M059J (cell line): ENCODE results near the gene ERP27. TPM values are rescaled to one million over a fixed set of nuclear protein-coding genes. Genes with fewer than 3 reads are reported as not detected.

Experiments used
- DNase-seq: peaks from one replicate; pipeline ENCODE4 v3.0.0-alpha.2; 2012; ENCODE audit warnings: low read depth
- total RNA-seq: library from RNA; depleted of rRNA; stranded (reverse); fragments of >200 nt; shearing (Covaris generic); gene quantifications from 2 replicates; pipeline ENCODE4 v1.2.3, GENCODE V29; 2014; rRNA removed

The ERP27 gene
- not detected in 2 replicates for total RNA-seq

DNA sequence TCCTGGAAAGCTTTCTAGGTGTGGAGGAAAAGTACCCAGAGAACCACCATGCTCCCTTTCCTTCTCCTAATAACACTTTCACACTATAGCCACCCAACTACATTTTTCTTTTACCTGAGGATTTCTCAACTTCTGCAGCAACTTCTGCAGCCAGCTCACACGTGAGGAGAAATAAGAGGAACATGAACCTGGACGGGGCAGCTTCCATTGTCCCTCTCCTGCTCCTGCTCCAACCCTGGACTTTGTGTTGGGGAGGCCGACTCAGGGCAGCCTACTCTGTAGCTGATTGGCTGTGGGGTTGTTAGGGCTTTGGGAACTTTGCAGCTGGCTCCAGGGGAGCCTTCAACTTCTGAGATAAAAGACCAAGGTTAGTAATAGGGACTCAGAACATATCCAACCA is at the start of gene ERP27:
Gene ERP27, minus strand, starts transcription at position 237 of the 400 bp plus-strand sequence. Its CDS starts 29 bp downstream, at position 208.
- no peak for DNase-seq

DNA sequence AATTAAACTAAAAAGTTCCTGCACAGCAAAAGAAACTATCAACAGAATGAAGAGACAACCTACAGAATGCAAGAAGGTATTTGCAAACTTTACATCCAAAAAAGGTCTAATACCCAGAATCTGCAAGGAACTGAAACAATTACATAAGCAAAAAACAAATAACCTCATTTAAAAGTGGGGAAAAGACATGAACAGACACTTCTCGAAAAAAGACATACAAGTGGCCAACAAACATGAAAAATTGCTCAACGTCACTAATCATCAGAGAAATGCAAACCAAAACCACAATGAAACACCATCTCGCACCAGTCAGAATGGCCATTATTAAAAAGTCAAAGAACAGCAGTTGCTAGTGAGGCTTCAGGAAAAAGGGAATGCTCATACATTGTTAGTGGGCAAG is 49.7 kb upstream of the ERP27 start:
- DNase-seq, result no peak

DNA sequence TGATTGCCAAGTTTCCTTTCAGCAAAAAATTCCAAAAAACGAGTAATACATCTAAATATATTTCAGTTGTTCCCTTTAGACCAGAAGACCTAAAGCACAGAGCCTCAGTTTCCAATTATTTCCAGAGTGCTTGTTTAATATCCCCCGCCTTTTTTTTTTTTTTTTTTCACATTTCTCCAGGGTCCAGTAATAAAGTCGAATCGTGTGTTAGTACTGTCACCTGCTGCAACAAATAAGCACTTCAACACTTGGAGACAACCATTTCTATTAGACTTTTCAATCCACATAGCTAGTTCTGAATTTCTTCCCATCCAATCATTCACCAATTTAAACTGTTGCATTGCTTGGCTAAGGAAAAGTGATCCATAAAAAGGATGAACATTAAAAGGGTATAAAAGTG is 48.1 kb upstream of the ERP27 start:
- DNase-seq, result no peak

DNA sequence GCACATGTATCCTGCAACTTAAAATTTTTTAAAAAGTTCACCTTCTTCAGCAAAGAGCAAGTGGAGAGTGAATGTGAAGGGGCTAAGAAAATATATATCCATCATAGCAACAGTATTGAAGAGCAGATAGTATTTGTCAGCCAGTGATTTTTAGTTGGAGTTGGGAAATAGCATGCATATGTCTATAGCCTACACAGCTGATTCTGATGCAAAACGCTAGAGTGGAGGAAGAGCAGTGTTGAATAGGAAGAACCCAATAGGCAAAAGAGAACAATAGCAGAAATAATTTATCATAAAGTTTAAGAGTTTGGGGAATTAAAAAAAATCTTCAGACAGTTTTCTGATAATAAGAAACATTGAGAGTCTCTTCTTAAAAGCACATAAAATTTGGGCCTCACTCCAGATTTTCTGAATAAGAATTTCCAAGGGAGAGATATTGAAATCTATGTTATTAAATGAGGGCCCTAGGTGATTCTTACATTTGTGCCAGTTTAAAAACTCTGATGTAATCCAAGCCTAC is 46.5 kb upstream of the ERP27 start:
- DNase-seq, result no peak

DNA sequence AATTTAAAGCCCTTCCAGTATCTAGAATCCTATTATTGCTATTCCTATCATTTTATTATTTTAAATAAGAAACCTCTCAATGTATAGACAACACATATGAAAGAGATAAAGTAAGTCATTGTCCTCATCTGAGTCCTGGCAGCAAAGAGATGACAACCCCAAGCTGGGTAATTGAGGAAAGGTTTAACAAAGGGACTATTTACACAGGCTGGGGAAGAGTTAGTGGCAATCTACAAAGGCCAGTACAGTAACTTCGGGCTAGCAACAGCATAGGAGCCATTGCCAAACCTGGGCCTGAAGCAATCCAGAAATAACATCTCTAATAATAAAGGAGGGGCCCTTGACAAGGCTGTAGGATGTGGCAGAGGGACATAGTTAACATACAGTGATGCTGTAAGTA is 45.7 kb upstream of the ERP27 start:
- DNase-seq, result no peak

DNA sequence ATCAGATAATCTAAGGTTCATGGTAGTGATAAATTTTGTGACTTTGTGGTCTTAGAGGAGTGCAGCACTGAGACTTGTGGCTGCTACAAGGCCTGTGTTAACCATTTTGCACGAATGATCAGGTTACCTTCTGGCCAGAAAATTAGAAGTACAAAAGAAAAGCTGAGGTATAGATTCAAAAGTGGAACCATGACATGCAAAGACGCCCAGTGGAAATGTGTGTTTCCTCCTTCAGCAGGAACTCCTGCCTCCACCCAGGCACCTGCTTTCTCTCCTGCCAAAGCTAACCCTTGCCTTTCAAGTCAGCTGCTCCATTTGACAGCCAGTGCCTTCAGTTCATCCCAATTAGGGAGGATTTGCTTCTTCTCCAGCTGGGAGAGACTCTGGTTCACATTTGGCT is 44.7 kb upstream of the ERP27 start:
- DNase-seq, result no peak

DNA sequence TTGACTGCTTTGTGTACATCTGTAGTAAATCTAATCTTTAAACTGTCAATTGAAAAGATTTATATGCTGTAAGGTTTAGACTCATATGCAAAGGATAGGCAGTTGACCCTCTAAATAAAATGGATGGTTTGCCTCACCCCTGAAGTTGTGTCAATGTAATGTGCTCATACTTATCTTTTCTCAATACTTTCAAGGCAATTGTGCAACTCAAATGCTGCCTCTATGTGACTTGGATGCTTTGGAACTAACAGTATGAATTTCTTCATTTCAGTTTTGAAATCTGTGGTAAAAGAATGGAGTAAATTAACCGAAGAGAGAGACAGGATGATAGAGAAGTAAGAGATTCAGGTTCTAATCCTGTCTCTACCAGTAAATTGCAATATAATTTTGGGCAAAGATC is 44.2 kb upstream of the ERP27 start:
- no peak for DNase-seq

DNA sequence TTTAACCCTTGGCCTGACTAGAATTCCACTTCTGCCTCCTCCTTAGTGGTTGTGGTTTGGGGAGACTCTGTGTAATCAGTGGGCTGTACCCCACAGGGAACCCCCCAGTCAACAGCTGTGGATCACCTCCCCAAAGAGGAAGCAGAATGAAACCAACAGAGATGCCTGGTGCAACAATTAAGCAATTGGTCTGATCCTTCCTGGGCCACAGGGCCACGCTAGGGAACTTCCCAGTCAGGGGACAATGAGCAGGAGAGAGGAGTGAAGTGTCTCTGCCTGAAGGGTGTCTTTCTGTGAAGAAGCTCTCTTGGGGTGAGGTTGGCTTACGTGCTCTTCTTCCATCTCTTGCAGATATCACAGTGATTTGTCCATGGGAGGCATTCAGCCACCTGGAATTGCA is 42.7 kb upstream of the ERP27 start:
- DNase-seq, result no peak

DNA sequence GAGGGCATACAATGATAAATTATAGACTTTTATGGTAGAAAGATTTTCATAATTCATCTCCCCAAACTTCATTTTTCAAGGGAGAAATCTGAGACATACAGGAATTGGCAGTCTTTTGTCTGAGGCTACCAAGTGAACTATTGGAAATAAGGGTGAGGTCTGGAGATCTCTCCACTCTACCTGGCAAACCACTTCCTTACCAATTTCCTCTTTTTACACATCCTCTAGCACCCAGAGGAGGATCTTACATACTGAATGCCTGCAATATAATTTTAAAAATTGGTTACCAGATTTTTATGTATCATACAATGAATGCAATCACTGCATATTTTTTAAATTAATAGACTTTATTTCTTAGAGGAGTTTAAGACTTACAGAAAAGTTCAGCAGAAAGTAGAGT is 41.1 kb upstream of the ERP27 start:
- DNase-seq, result no peak

DNA sequence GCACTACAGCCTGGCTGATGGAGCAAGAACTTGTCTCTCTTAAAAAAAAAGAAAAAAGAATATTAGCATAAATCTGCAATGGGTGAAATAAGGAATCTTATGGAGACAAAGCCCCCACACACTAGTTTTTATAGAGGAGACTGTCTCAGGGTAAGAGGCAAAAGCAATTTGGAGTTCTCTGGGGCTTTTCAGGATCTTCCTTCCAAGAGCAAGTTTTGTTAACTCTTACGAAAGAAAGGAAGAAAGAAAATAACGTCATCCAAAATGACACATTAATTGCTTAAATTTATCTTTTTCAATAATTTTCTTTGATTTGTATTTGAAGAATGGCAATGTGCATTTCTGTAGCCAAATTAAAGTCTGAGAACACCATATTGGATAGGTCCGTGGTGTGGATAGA is 38.3 kb upstream of the ERP27 start:
- DNase-seq, result no peak

DNA sequence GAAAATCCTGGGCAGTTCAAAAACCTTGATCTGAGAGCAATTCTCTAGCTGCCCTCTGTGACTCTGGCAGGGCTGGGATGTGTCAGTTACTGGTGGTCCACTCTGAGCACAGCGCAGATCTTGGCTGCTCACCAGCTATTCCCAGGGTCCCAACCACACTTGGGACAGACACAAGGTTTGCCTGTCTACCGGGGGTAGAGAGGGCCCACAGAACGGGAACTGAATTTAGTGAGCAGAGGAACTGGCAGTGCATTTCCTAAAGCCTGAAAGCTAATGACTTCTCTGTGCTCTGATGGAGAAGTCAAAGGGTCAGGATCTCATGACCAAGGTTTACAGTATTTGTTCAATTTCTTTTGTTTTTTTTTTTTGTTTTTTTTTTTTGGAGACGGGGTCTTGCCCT is 37.1 kb upstream of the ERP27 start:
- DNase-seq, result no peak

DNA sequence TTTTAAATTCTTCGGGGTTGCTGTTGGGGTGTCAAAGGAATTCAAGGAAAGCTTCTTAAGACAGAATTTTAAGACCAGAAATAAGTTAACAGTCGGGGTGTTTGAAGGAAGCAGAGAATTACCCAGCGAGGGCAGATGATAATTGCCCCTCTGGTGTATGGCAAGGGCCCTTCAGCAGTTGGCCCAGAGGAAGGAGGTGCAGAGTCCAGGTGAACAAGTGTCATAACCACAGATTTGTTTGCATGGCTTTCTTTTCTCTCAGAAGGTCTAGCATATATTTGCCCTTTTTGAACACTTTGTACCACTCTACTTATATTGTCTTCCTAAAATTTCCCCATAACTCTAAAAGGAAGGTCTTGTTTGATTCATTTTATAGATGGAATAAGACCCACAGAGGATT is 36.3 kb upstream of the ERP27 start:
- no peak for DNase-seq

DNA sequence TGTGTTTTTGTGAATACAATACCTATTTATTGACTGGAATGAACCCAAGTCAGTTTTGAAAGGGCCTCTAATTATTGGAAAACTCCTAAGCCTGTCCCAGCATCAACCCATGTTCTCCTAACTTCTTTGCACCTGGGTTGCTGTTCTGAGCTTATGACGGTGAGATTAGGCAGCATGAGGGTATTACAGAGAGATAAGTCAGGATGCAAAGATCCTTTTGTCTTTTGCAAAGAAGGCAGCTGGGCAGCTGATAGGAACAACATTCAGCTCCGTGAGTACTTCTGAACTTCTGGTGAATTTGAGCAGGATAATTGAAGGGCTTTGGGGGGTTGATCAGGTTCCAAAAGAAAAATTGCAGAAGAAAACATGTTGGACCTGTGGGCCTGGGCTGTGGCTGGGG is 34.5 kb upstream of the ERP27 start, which contains the start of gene PDE6H:
Gene PDE6H, plus strand, starts transcription at position 227 of the 400 bp plus-strand sequence. CDS start 4,971 bp downstream, outside the sequence.
- DNase-seq, result no peak

DNA sequence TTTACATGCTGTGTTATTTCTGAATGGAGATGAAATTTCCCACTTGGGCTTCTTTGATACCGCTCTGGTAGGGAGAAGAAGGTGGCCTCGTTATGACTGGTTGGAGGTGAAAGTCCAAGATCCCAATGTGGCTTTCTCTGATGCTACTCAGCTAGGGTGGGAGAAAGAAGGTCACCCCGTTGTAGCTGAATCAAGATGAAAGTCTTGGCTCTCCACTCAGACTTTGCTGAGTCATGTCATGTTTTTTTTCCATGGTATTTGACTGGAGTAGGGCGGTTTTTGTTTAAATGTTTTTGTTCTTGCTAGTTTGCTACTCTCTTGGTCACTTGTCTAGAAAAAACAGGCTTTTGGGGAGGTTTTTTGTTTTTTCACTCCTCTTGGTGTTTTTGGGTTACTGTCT is 32.1 kb upstream of the ERP27 start:
- no peak for DNase-seq

DNA sequence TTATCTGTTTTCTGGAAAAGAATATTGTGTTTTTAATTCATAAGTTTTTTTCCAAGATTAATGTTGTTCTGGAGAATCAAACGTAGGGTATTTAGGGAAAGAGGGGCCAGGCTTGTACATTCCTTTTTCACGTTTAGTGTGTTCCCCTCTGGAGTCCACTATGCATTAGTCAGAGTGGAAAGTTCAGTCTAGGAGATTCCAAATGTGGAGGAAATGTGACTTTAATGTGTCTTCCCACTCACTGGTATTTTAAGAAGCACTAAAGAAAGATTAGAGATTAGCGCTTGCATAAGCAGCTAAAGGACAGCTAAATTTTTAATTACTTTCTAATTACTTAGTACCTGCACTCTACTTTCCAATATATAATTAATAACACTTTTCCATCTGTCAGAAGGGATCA is 30.1 kb upstream of the ERP27 start:
- no peak for DNase-seq

DNA sequence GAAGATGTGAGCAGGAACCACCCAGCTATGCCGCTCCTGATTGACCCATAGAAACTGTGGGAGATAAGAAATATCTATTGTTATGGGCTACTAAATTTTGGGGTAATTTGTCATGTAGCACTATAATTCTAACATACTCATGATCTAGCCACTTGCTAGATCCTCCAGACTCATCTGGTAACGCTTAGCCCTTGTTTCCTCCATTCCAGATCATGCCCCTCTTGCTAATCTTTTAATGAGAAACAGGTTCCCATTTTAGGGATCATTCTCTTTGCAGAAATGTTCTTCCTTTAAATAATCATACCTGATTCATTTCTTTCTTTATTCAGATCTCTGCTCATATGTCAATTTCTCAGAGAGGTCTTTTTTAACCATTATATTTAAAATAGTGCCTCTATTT is 26.9 kb upstream of the ERP27 start:
- DNase-seq, result no peak

DNA sequence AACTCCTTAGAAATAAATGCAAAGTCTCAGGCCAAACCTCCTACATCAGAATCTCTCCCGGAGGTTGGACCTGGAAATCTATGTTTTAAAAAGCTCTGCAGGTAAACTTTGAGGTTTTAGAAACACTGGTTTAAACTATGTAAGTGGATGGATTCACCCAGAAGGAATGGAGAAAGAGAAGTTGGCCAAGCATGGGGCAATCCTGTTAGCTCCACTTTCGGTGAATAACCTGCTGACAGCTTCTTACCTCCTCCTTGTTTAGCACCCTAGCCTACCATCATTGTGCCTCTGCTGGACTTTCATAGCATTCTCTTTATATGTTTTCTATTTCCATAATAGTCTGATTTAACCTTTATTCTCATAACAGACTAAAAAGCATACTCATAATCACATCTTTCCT is 26.1 kb upstream of the ERP27 start:
- DNase-seq, result no peak

DNA sequence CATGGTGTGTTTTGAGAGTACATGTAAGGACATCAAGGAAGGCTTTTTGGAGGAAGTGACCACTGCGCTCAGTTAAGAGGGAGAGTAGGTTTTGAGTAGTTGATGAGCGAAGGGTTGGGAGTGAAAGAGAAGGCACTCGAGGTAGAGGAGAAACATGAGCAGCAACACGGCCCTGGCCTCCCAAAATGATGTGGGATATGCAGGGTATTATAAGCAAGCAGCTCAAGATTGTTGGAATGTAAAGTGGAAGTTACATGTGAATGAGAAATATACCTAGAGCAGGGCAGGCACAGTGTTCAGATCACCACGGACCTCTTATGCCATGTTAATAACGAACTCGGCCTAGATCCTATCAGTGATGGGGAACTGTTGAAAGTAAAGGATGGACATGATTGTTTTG is 25.2 kb upstream of the ERP27 start:
- DNase-seq, result no peak

DNA sequence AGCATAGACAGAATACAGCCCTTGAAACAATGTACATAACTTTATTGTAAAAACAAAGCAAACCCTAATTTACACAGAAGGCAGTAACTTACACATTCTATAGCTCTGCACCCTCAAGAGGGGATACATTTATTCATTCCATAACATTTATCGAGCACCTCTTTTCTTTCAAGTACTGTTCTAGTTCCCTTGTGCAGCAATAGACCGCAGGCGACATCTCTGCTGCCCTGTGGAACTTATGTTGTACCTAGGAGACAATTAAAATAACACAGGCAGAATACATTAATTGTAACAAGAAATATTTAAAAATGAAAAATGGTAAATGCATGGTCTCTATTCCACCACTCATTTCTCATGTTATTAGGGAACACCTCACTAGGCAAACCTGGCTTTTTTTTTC is 24.5 kb upstream of the ERP27 start:
- no peak for DNase-seq

DNA sequence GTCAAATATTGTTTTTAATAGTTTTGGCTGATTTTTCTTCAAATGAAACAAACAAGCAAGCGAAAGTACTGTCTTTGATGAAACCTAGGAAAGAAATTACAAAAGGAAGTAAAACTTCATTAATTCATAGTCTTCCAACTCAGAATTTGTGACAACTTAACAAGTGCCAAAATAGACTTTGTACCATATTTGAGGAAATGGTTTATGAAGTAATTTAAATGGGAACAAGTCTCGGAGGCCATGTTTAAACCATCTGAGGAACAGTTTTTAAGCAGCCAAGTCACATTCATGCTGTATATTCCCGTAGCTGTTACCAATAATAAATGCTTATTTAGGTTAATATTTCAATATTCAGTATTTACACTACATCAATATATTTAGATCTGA is 23.8 kb upstream of the ERP27 start:
- no peak for DNase-seq

DNA sequence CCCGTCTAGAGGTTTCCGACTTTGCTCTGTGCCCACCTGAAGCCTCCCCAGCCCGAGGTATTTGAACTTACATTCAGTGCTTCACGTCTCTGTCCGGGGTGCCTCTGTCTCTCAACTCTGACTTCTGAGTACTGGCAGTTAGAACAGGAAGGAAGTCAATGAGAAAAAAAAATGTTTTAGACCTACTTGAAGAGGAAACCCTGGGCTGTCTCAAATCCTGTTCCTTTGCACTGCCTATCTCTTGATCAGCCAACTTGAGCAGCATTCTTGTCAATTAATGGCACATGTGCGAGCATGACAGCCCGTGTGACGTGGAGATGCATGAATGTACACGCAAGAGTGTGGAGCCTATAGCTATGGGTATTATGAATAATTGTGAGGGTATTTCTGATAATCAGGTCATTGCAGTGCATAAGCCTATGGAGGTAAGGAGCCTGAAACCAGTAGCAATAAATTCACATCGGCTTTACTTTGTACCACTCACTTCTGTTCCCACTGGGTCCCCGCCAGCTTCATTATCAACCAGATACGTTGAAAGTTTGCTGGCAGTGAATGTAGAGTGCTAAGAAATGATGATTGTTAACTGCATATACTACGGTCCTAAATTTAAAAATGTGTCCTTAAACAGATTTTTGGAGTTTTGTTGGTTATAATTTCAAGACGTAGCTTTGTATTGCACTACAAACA is 23.3 kb upstream of the ERP27 start, which contains the start of gene ARHGDIB:
Gene ARHGDIB, minus strand, starts transcription at position 136 of the 687 bp plus-strand sequence. CDS start 10,889 bp downstream, outside the sequence.
- DNase-seq, result no peak

DNA sequence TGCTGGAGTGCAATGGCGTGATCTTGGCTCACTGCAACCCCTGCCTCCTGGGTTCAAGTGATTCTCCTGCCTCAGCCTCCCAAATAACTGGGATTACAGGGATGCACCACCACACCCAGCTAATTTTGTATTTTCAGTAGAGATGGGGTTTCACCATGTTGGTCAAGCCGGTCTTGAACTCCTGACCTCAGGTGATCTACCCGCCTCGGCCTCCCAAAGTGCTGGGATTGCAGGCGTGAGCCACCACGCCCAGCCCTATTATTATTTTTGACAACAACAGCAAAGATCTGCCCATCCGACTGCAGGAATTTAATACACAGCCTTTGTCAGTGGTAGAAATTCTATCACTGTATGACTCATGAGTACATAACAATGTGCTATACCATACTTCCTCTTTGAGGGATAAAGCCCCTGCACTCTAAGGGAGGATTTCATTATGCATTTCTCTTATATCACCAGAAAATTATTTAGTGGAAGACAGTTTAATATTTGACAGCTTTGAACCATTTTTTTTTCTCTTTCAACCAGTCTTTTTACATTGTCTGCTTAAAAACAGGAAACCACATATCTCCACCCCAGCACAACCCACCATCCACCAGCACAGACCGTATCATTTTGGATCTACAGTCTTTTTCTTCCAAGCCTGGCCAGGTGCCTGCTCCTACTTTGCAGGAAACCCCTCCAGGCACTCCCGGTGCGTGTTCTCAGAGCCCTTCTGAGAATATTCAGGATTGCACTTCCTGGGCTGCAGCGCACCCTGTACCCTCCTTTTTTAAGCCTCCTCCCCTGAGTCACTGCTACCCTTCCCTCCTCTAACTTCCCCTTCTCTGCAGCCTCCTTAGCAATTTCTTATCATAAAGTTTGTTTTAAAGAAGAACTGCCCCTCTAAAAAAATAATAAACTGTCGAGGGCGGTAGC is 22.5 kb upstream of the ERP27 start:
- DNase-seq, result peak; percentile 70
